Liver (tissue), 9 donors: ENCODE measurements around the gene MST1. TPM values are rescaled to one million over a fixed set of nuclear protein-coding genes. Genes with fewer than 3 reads are reported as not detected.

Experiments used
- DNase-seq: peaks from one replicate; pipeline ENCODE4 v3.0.0-alpha.2; 2017; ENCODE audit warnings: low spot score
- H3K27ac ChIP-seq, 2 donors: one replicate each; pipeline ENCODE4 v1.7.0; 2013; ENCODE audit warnings: inconsistent platforms in 2 of 2, low read length in 2 of 2, control low read depth in 1 of 2, low read depth in 1 of 2, mild to moderate bottlenecking in 1 of 2
- H3K27me3 ChIP-seq, 4 donors: one replicate each; pipeline versions ENCODE4 v1.6.1 to v1.7.0; 2013; ENCODE audit warnings: low read length in 3 of 4, inconsistent platforms in 1 of 4, mild to moderate bottlenecking in 1 of 4, moderate library complexity in 1 of 4; ENCODE audit not compliant: control insufficient read depth in 4 of 4, insufficient read depth in 4 of 4
- H3K36me3 ChIP-seq, 4 donors: one replicate each; pipeline versions ENCODE4 v1.6.1 to v1.7.0; 2013; ENCODE audit warnings: low read length in 3 of 4, mild to moderate bottlenecking in 3 of 4, low read depth in 1 of 4, moderate library complexity in 1 of 4; ENCODE audit not compliant: control insufficient read depth in 4 of 4, insufficient read depth in 3 of 4
- H3K4me1 ChIP-seq, 4 donors: one replicate each; pipeline versions ENCODE4 v1.6.1 to v1.7.0; 2013; ENCODE audit warnings: low read length in 3 of 4, mild to moderate bottlenecking in 3 of 4, moderate library complexity in 1 of 4; ENCODE audit not compliant: control insufficient read depth in 4 of 4, insufficient read depth in 4 of 4
- H3K4me3 ChIP-seq, 3 donors: one replicate each; pipeline versions ENCODE4 v1.6.1 to v1.7.0; 2013; ENCODE audit warnings: low read length in 3 of 3, control low read depth in 1 of 3, low read depth in 1 of 3, mild to moderate bottlenecking in 1 of 3
- H3K9ac ChIP-seq, 2 donors: one replicate each; pipeline ENCODE4 v1.7.0; 2013; ENCODE audit warnings: low read length in 2 of 2, mild to moderate bottlenecking in 2 of 2, moderate library complexity in 2 of 2, control low read depth in 1 of 2, low read depth in 1 of 2
- H3K9me3 ChIP-seq, 4 donors: one replicate each; pipeline versions ENCODE4 v1.6.1 to v1.7.0; 2013; ENCODE audit warnings: low read length in 3 of 4; ENCODE audit not compliant: control insufficient read depth in 4 of 4
- CTCF ChIP-seq: fragments of 150-350 bp; IDR thresholded peaks from 2 replicates; pipeline ENCODE4 v1.5.1; 2017; ENCODE audit warnings: improper control_type of control experiment, low read depth, low read length; ENCODE audit not compliant: missing input control
- EGR1 ChIP-seq, 2 donors: IDR thresholded peaks; 2 replicates each; pipeline ENCODE4 v1.6.1; 2016 to 2018; ENCODE audit warnings: antibody characterized with exemption in 2 of 2, low read depth in 2 of 2
- FOXA1 ChIP-seq: IDR thresholded peaks from 2 replicates; pipeline ENCODE4 v1.6.1; 2016; ENCODE audit warnings: antibody characterized with exemption
- HNF4A ChIP-seq, 2 donors: conservative IDR thresholded peaks; 2 replicates each; pipeline ENCODE4 v1.6.1; 2016; ENCODE audit warnings: antibody characterized with exemption in 2 of 2, mild to moderate bottlenecking in 2 of 2
- HNF4G ChIP-seq: IDR thresholded peaks from 2 replicates; pipeline ENCODE4 v1.6.1; 2016; ENCODE audit warnings: antibody characterized with exemption
- JUND ChIP-seq, 2 donors: IDR thresholded peaks; 2 replicates each; pipeline ENCODE4 v1.6.1; 2016; ENCODE audit warnings: antibody characterized with exemption in 2 of 2
- MAX ChIP-seq: IDR thresholded peaks from 2 replicates; pipeline ENCODE4 v1.6.1; 2016; ENCODE audit warnings: antibody characterized with exemption
- NR2F2 ChIP-seq: IDR thresholded peaks from 2 replicates; pipeline ENCODE4 v1.6.1; 2016; ENCODE audit warnings: antibody characterized with exemption
- RAD21 ChIP-seq, 2 donors: IDR thresholded peaks; 2 replicates each; pipeline ENCODE4 v1.6.1; 2016; ENCODE audit warnings: antibody characterized with exemption in 2 of 2, mild to moderate bottlenecking in 2 of 2
- REST ChIP-seq: IDR thresholded peaks from 2 replicates; pipeline ENCODE4 v1.6.1; 2016; ENCODE audit warnings: antibody characterized with exemption, mild to moderate bottlenecking
- SP1 ChIP-seq: IDR thresholded peaks from 2 replicates; pipeline ENCODE4 v1.6.1; 2018; ENCODE audit warnings: antibody characterized with exemption, mild to moderate bottlenecking
- TAF1 ChIP-seq: conservative IDR thresholded peaks from 2 replicates; pipeline ENCODE4 v1.6.1; 2016; ENCODE audit warnings: antibody characterized with exemption, mild to moderate bottlenecking
- YY1 ChIP-seq: IDR thresholded peaks from 2 replicates; pipeline ENCODE4 v1.6.1; 2016; ENCODE audit warnings: antibody characterized with exemption, mild to moderate bottlenecking
- WGBS: extraction: QIAGEN DNeasy Blood & Tissue Kit; methylation state at CpG from one replicate; pipeline ENCODE4 v1.1.7; 2013; 5-methylcytosine and 5-hydroxymethylcytosine counted together
- polyA plus RNA-seq, 2 donors: library from polyadenylated mRNA; stranded (reverse) in 1 of 2; unstranded in 1 of 2; fragments of 200-250 nt in 1 of 2; fragments of >200 nt in 1 of 2; fragmentation: Nextera tagmentation in 1 of 2; extraction: Ambion mirVana in 1 of 2; gene quantifications; one replicate each; pipeline versions ENCODE4 v1.2.1 to v1.2.3, GENCODE V29; 2013 to 2015
- total RNA-seq, 2 donors: library from RNA; depleted of rRNA; stranded (reverse); fragments of >200 nt; gene quantifications; one replicate each; pipeline ENCODE4 v1.2.3, GENCODE V29; 2014
- TF ChIP-seq, protein P1 (sequence below): IDR thresholded peaks from 2 replicates; pipeline ENCODE4 v1.6.1; 2016; ENCODE audit warnings: antibody characterized with exemption
- donor health status: healthy.
- donor health status: healthy.
- donor health status: healthy.
- donor health status: healthy.
- donor health status: healthy.

The MST1 gene
- total and polyA plus RNA-seq, 4 donors, result 262 to 634 (median 530) TPM

GRCh38 chr3:49727924-49728361 is 38.7 kb upstream of the MST1 start:
- WGBS, result 94% methylated on average over 15 of the region's 15 CpGs
- DNase-seq, result no peak
- no peaks in the 10 kb centered on the region for H3K9me3 ChIP-seq
- H3K27ac ChIP-seq, result no peak overlapping the region
- H3K9ac ChIP-seq, result no peak overlapping the region
- TF ChIP-seq HNF4G, result no peak
- TF ChIP-seq CTCF, result no peak
- TF ChIP-seq, protein P1, sequence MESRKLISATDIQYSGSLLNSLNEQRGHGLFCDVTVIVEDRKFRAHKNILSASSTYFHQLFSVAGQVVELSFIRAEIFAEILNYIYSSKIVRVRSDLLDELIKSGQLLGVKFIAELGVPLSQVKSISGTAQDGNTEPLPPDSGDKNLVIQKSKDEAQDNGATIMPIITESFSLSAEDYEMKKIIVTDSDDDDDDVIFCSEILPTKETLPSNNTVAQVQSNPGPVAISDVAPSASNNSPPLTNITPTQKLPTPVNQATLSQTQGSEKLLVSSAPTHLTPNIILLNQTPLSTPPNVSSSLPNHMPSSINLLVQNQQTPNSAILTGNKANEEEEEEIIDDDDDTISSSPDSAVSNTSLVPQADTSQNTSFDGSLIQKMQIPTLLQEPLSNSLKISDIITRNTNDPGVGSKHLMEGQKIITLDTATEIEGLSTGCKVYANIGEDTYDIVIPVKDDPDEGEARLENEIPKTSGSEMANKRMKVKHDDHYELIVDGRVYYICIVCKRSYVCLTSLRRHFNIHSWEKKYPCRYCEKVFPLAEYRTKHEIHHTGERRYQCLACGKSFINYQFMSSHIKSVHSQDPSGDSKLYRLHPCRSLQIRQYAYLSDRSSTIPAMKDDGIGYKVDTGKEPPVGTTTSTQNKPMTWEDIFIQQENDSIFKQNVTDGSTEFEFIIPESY, result no peak
- no peak for TF ChIP-seq MAX
- TF ChIP-seq FOXA1, result no peak
- TF ChIP-seq EGR1 (IDR thresholded peaks at IDR 0.05; ENCODE audit: low read depth in 2 of 2), result no peak
- no peak for TF ChIP-seq JUND (IDR thresholded peaks at IDR 0.05)
- TF ChIP-seq REST, result no peak
- TF ChIP-seq HNF4A (conservative IDR thresholded peaks at IDR 0.05), result no peak
- TF ChIP-seq RAD21 (IDR thresholded peaks at IDR 0.05), result no peak
- H3K4me1 ChIP-seq, result peaks cover 4 to 32% (median 25%) of the 10 kb centered on the region in 4 donors
- no peaks in the 10 kb centered on the region for H3K27me3 ChIP-seq
- H3K4me3 ChIP-seq, result no peak overlapping the region
- peaks cover 4 to 30% (median 11%) of the 10 kb centered on the region in 4 donors for H3K36me3 ChIP-seq

GRCh38 chr3:49727154-49727923 is 38.1 kb upstream of the MST1 start:
- Histone ChIP-seq H3K36me3 (peaks cover 1 to 24% (median 8%) of the 10 kb centered on the region in 4 donors), H3K27me3 (no peaks in the 10 kb centered on the region), H3K4me3 (no peak overlapping the region), H3K9ac (no peak overlapping the region), H3K9me3 (no peaks in the 10 kb centered on the region), H3K4me1 (peaks cover 4 to 38% (median 30%) of the 10 kb centered on the region in 4 donors), H3K27ac (no peak overlapping the region)
- 92% methylated on average over 19 of the region's 19 CpGs for WGBS
- DNase-seq, result no peak
- TF ChIP-seq NR2F2 (no peak), CTCF (no peak), SP1 (peak; percentile 58), HNF4G (peak; percentile 32), FOXA1 (no peak), YY1 (no peak), TAF1 (no peak), HNF4A (conservative IDR thresholded peaks at IDR 0.05) (peak; percentile 61 to 82)
